SK-N-SH (cell line): ENCODE measurements around the gene TAF4. TPM values are rescaled to one million over a fixed set of nuclear protein-coding genes. Genes with fewer than 3 reads are reported as not detected.

ENCODE experiments used
- CTCF ChIA-PET: fragments of 300-600, 350-600 bp; formaldehyde crosslinking; extraction: SDS; loops from one replicate; lab custom pipeline; 2021; lab: Yijun Ruan, JAX
- POLR2A ChIA-PET: fragments of 350-600 bp; sonication (Branson Sonifier 250); formaldehyde crosslinking; extraction: SDS; loops from one replicate; lab custom pipeline; 2020; ENCODE audit warnings: antibody characterized with exemption, inconsistent platforms; lab: Yijun Ruan, JAX
- DNase-seq: peaks from one replicate; pipeline ENCODE4 v3.0.0; 2012
- H2AFZ ChIP-seq: fragments of 200-600 bp; sonication (generic); 2 replicates; pipeline ENCODE4 v1.8.1; 2016; ENCODE audit warnings: antibody characterized with exemption, mild to moderate bottlenecking, low read depth
- H3F3A ChIP-seq: fragments of 200-600 bp; sonication (generic); replicated peaks from 2 replicates; pipeline ENCODE3; 2016; ENCODE audit warnings: antibody characterized with exemption, mild to moderate bottlenecking; ENCODE audit not compliant: insufficient read depth
- H3K27ac ChIP-seq, 2 experiments: fragments of 200-500 bp in 1 of 2; fragments of 200-600 bp in 1 of 2; sonication (Bioruptor generic) in 1 of 2; sonication (generic), shearing (Covaris generic) in 1 of 2; 2 replicates each; pipeline versions ENCODE4 v1.5.1 to v1.6.1; 2014 to 2016; ENCODE audit warnings: low read depth in 2 of 2, inconsistent platforms in 1 of 2, low read length in 1 of 2, mild to moderate bottlenecking in 1 of 2, mixed read lengths in 1 of 2
- H3K27me3 ChIP-seq: fragments of 200-600 bp; sonication (generic), shearing (Covaris generic); 2 replicates; pipeline ENCODE4 v1.6.1; 2016; ENCODE audit warnings: mixed run types; ENCODE audit not compliant: insufficient read depth
- H3K36me3 ChIP-seq, 2 experiments: fragments of 200-500 bp in 1 of 2; fragments of 200-600 bp in 1 of 2; sonication (Bioruptor generic) in 1 of 2; sonication (generic) in 1 of 2; replicated peaks in 1 of 2; 2 replicates each; pipeline versions ENCODE3 to v1.5.1; 2014 to 2016; ENCODE audit warnings: low read length in 1 of 2, mild to moderate bottlenecking in 1 of 2; ENCODE audit not compliant: insufficient read depth in 2 of 2, control insufficient read depth in 1 of 2
- H3K4me1 ChIP-seq, 2 experiments: fragments of 200-500 bp in 1 of 2; fragments of 200-600 bp in 1 of 2; sonication (Bioruptor generic) in 1 of 2; sonication (generic), shearing (Covaris generic) in 1 of 2; 2 replicates each; pipeline versions ENCODE4 v1.5.1 to v1.6.1; 2014 to 2016; ENCODE audit warnings: low read depth in 1 of 2, low read length in 1 of 2, mixed run types in 1 of 2; ENCODE audit not compliant: insufficient read depth in 2 of 2, control insufficient read depth in 1 of 2
- H3K4me2 ChIP-seq: fragments of 200-600 bp; sonication (generic), shearing (Covaris generic); 2 replicates; pipeline ENCODE4 v1.6.1; 2017; ENCODE audit warnings: mixed run types
- H3K4me3 ChIP-seq, 2 experiments: fragments of 200-500 bp in 1 of 2; fragments of 200-600 bp in 1 of 2; sonication (Bioruptor generic) in 1 of 2; sonication (generic), shearing (Covaris generic) in 1 of 2; 2 replicates each; pipeline versions ENCODE4 v1.5.1 to v1.8.1; 2014 to 2016; ENCODE audit warnings: low read depth in 2 of 2, inconsistent platforms in 1 of 2, low read length in 1 of 2, mild to moderate bottlenecking in 1 of 2, mixed read lengths in 1 of 2, moderate library complexity in 1 of 2
- H3K79me2 ChIP-seq: fragments of 200-600 bp; sonication (generic); 2 replicates; pipeline ENCODE4 v1.8.1; 2017; ENCODE audit warnings: mild to moderate bottlenecking; ENCODE audit not compliant: insufficient read depth
- H3K9ac ChIP-seq: fragments of 200-600 bp; sonication (generic); 2 replicates; pipeline ENCODE4 v1.6.1; 2017; ENCODE audit warnings: mixed run types
- H3K9me2 ChIP-seq: fragments of 200-600 bp; sonication (generic); 2 replicates; pipeline ENCODE4 v1.6.1; 2017; ENCODE audit warnings: mixed run types
- H3K9me3 ChIP-seq: fragments of 200-600 bp; sonication (generic); 2 replicates; pipeline ENCODE4 v1.6.1; 2017; ENCODE audit warnings: mixed run types, mild to moderate bottlenecking, moderate library complexity
- H4K20me1 ChIP-seq: fragments of 200-600 bp; sonication (generic); 2 replicates; pipeline ENCODE4 v1.6.1; 2017; ENCODE audit warnings: mild to moderate bottlenecking, mixed run types; ENCODE audit not compliant: insufficient read depth
- FOXM1 ChIP-seq: IDR thresholded peaks from 2 replicates; pipeline ENCODE4 v1.4.0; 2012; ENCODE audit warnings: low read depth, mild to moderate bottlenecking
- POLR2AphosphoS5 ChIP-seq: IDR thresholded peaks from 2 replicates; pipeline ENCODE4 v1.6.1; 2012; ENCODE audit warnings: low read depth, low read length
- RAD21 ChIP-seq: IDR thresholded peaks from 2 replicates; pipeline ENCODE4 v1.6.1; 2012; ENCODE audit warnings: mild to moderate bottlenecking, low read length
- REST ChIP-seq: IDR thresholded peaks from 2 replicates; pipeline ENCODE4 v1.6.1; 2012; ENCODE audit warnings: mild to moderate bottlenecking, low read depth, low read length, moderate library complexity
- RXRA ChIP-seq: IDR thresholded peaks from 2 replicates; pipeline ENCODE4 v1.4.0; 2012; ENCODE audit warnings: low read depth, mild to moderate bottlenecking, borderline replicate concordance
- TAF1 ChIP-seq: IDR thresholded peaks from 2 replicates; pipeline ENCODE4 v1.6.1; 2012; ENCODE audit warnings: low read depth, mild to moderate bottlenecking, low read length, moderate library complexity, borderline replicate concordance
- TEAD4 ChIP-seq: IDR thresholded peaks from 2 replicates; pipeline ENCODE4 v1.4.0; 2012; ENCODE audit warnings: mild to moderate bottlenecking, borderline replicate concordance; ENCODE audit not compliant: insufficient read depth
- USF2 ChIP-seq: fragments of 150-350 bp; IDR thresholded peaks from 2 replicates; pipeline ENCODE4 v1.6.1; 2017; ENCODE audit warnings: antibody characterized with exemption, low read length, low read depth, borderline replicate concordance
- WGBS: methylation state at CpG from one replicate; pipeline ENCODE4 v1.1.6; 2017; ENCODE audit warnings: low lambda C conversion rate; 5-methylcytosine and 5-hydroxymethylcytosine counted together
- polyA plus RNA-seq, 3 experiments: library from polyadenylated mRNA; depleted of rRNA; stranded (reverse); fragments of >200 nt; gene quantifications; 2 replicates each; pipeline ENCODE4 v1.2.3, GENCODE V29; 2012

The TAF4 gene
- polyA plus RNA-seq, 1 of the 3 experiments (the other 2 are of a cell fraction): 4.8 TPM

DNA sequence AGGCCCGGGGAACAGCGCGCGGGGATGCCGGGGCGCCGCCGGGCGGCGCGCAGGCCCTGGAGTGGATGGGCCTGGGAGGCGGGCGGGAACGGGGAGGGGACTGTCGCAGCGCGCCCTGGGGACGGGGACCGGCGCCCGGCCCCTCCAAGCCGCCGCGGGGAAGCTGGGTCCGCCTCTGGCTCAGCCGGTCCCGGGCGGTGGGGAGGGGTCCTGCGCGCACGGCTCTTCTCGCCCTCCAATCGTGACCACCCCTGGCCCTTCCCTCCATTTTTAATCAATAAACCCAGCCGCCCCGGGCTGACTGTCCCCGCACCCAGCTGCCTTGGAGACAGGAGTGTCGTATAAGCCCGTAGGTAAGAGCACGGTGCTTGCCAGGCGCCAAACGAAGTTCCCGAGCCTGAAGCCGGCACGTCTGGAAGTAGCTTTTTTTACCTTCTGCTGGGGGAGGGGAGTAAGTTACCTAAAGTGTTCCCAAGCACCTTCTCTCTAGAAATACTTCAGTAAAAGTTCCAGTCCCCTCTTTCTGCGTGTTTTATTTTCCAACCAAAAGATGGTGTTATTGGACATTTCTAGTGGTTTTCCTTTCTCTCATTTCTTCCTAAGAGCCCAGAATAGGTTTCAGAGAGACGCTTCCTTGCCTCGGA lies 780 bp upstream of the TAF4 start:
- peak overlapping the region; percentile 94 for H3K4me2 ChIP-seq
- H3K9me3 ChIP-seq: no peaks in the 10 kb centered on the region
- 3% methylated on average over 20 of the region's 47 CpGs for WGBS
- ChIA-PET POLR2A (interaction anchor here (0.6 to 2.8 kb wide), 11 partner anchors 23 to 184 kb away, joined by 3 to 41 read pairs (median 5); partner anchors contain the start of genes LSM14B, PSMA7 and SS18L1), CTCF (interaction anchor here (0.7 to 2.0 kb wide), 8 partner anchors 14 to 78 kb away, joined by 3 to 17 read pairs (median 3); no protein-coding TSS in a partner anchor)
- peaks cover 20 to 30% of the 10 kb centered on the region in 2 experiments; a peak in 3 of 4 replicates for H3K4me1 ChIP-seq
- H2AFZ ChIP-seq: peak overlapping the region; percentile 98
- H3K79me2 ChIP-seq: peaks cover 29% of the 10 kb centered on the region
- peak overlapping the region; percentile 58 to 88; a peak in 3 of 4 replicates for H3K27ac ChIP-seq
- peaks cover 6% of the 10 kb centered on the region for H3F3A ChIP-seq
- TF ChIP-seq RXRA: no peak
- 0 out of 2 replicates have a peak, but pooled peaks have one; percentile 14 for TF ChIP-seq POLR2AphosphoS5
- TF ChIP-seq RAD21: peak; percentile 41
- TF ChIP-seq REST: no peak
- TF ChIP-seq USF2: no peak
- TF ChIP-seq FOXM1: no peak
- TF ChIP-seq TAF1: 0 out of 2 replicates have a peak, but pooled peaks have one; percentile 29
- no peak for TF ChIP-seq TEAD4
- peaks cover 0 to 3% of the 10 kb centered on the region in 2 experiments for H3K36me3 ChIP-seq
- H3K27me3 ChIP-seq: no peaks in the 10 kb centered on the region
- H3K9me2 ChIP-seq: no peaks in the 10 kb centered on the region
- peak overlapping the region; percentile 78; the same call in 1 of the 2 replicates for H3K9ac ChIP-seq
- peak; percentile 88 for DNase-seq
- H3K4me3 ChIP-seq: peak overlapping the region; percentile 65 to 77
- peaks cover 30% of the 10 kb centered on the region for H4K20me1 ChIP-seq
